BLaER1 treated with 17β-estradiol and CSF1 and Interleukin-3, amounts not matched to agents 10 nM and 100 nM (cell line): ENCODE data around the gene SULT1A3.
"Not testable (repeated sequence)": the region's sequence is repeated elsewhere in the genome, so short reads cannot be mapped to it uniquely, and the experiment has no call there.

Experiments used
- H3K27ac ChIP-seq, 11 experiments: shearing (Covaris generic); formaldehyde crosslinking; 2 replicates each; pipeline ENCODE4 v1.8.1; 2022
- H3K27me3 ChIP-seq, 11 experiments: shearing (Covaris generic); formaldehyde crosslinking; 2 replicates each; pipeline ENCODE4 v1.8.1; 2022
- H3K36me3 ChIP-seq, 11 experiments: shearing (Covaris generic); formaldehyde crosslinking; 2 replicates each; pipeline ENCODE4 v1.8.1; 2022
- H3K4me1 ChIP-seq, 10 experiments: shearing (Covaris generic); formaldehyde crosslinking; 2 replicates each; pipeline ENCODE4 v1.8.1; 2022
- H3K4me2 ChIP-seq, 11 experiments: shearing (Covaris generic); formaldehyde crosslinking; 2 replicates each; pipeline ENCODE4 v1.8.1; 2022
- H3K4me3 ChIP-seq, 10 experiments: shearing (Covaris generic); formaldehyde crosslinking; 2 replicates each; pipeline ENCODE4 v1.8.1; 2022
- H3K9ac ChIP-seq, 11 experiments: shearing (Covaris generic); formaldehyde crosslinking; 2 replicates each; pipeline ENCODE4 v1.8.1; 2022
- H3K9me3 ChIP-seq, 11 experiments: shearing (Covaris generic); formaldehyde crosslinking; replicated peaks in 1 of 11; 2 replicates each; pipeline ENCODE4 v1.8.1; 2022
- H4K20me1 ChIP-seq, 11 experiments: shearing (Covaris generic); formaldehyde crosslinking; 2 replicates each; pipeline ENCODE4 v1.8.1; 2022
- Cebpa-rat ChIP-seq, 11 experiments: shearing (Covaris generic); IDR thresholded peaks; 2 replicates each; pipeline ENCODE4 v1.8.1; 2022

The SULT1A3 gene

DNA sequence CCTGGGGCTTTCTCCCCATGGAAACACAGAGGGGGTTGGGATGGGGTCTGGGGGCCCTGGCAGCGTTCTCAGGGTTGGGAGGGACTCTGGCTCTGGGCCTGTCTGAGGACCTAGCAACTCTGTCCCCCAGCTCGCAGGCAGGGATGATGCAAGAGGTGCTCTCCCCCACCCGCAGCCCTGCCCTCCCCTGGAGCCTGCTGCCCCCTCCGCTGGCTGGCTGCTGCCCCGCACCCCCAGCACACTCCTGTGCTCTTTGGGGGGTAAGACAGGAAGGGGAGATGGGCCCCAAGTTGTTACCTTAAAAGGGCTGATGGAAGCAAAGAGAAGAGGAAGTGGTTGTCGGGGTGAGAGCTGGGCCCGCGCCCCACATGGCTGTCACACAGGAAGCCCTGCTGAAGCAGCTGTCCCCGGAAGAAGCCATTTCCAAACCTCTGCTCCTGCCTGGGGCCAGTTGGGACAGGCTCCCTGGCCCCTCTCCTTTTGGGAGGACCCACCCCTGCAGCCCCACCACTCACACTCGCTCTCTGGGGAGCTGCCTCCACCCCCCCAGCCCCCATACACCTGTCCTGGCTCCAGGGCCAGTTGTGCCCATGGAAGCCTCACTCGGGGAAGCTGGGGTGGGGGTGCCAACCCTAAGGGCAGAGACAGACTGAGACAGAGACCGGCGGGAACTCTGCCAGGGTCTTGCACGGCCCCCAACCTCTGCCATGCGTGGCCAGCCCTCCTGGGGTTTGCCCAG is 13.2 kb upstream of the SULT1A3 start:
- Histone ChIP-seq H3K9ac (peak overlapping the region; percentile 86 to 97 (median 92)), H3K4me1 (peaks cover 33 to 44% (median 39%) of the 10 kb centered on the region in 10 experiments), H3K27ac (peak overlapping the region; percentile 77 to 98 (median 93)), H3K4me2 (peak overlapping the region; percentile 91 to 100 (median 99)), H3K36me3 (peaks cover 10 to 44% (median 24%) of the 10 kb centered on the region in 11 experiments), H3K27me3 (no peaks in the 10 kb centered on the region), H3K9me3 (no peaks in the 10 kb centered on the region), H4K20me1 (peaks cover 5 to 43% (median 30%) of the 10 kb centered on the region in 11 experiments; a peak in 18 of 22 replicates), H3K4me3 (peak overlapping the region; percentile 88 to 100 (median 97))
- peak in 6 of 11 experiments; percentile 8 to 54 (median 18); a peak in 4 of 22 replicates for TF ChIP-seq Cebpa-rat (IDR thresholded peaks at IDR 0.05)

DNA sequence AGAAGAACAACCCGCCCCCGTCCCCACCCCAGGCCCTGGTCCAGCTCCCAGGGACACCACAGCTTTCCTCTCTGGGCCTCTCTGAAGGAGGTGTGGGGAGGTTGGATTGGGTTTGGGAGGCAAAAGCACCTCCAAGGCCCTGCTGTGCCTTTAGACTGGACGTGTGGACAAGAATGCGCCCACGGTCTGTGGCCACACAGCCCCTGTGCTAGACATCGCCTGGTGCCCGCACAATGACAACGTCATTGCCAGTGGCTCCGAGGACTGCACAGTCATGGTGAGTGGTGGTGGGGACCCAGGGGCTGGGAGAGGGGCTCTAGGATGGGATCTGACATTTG is 12.6 kb upstream of the SULT1A3 start:
- Histone ChIP-seq H3K27me3 (no peaks in the 10 kb centered on the region), H3K9me3 (no peaks in the 10 kb centered on the region), H3K4me1 (peaks cover 33 to 44% (median 39%) of the 10 kb centered on the region in 10 experiments), H3K27ac (peak overlapping the region; percentile 77 to 98 (median 93)), H3K4me3 (peak overlapping the region; percentile 88 to 100 (median 97); a peak in 19 of 20 replicates), H4K20me1 (peaks cover 5 to 43% (median 30%) of the 10 kb centered on the region in 11 experiments; a peak in 18 of 22 replicates), H3K9ac (peak overlapping the region; percentile 75 to 97 (median 92)), H3K36me3 (peaks cover 10 to 44% (median 24%) of the 10 kb centered on the region in 11 experiments), H3K4me2 (peak overlapping the region; percentile 91 to 100 (median 99))
- no peak for TF ChIP-seq Cebpa-rat (IDR thresholded peaks at IDR 0.05)

- Histone ChIP-seq H3K27me3 (no peaks in the 10 kb centered on the region), H3K9ac (peak overlapping the region; percentile 75 to 97 (median 92); a peak in 21 of 22 replicates), H3K4me3 (peak overlapping the region; percentile 88 to 100 (median 97); a peak in 19 of 20 replicates), H3K27ac (peak overlapping the region; percentile 77 to 98 (median 93)), H3K4me1 (peaks cover 33 to 44% (median 39%) of the 10 kb centered on the region in 10 experiments), H3K4me2 (peak overlapping the region; percentile 91 to 100 (median 99)), H3K36me3 (peaks cover 10 to 44% (median 24%) of the 10 kb centered on the region in 11 experiments), H4K20me1 (peaks cover 5 to 43% (median 30%) of the 10 kb centered on the region in 11 experiments; a peak in 18 of 22 replicates), H3K9me3 (no peaks in the 10 kb centered on the region)
- no peak for TF ChIP-seq Cebpa-rat (IDR thresholded peaks at IDR 0.05)
These were observed 12.1 kb upstream of the SULT1A3 start for GRCh38 chr16:30186782-30187555.

GRCh38 chr16:30187556-30187865 is 11.5 kb upstream of the SULT1A3 start:
- Histone ChIP-seq H3K4me3 (peak overlapping the region in 3 of 10 experiments; percentile 95 to 100 (median 98); a peak in 4 of 20 replicates), H3K9me3 (no peaks in the 10 kb centered on the region), H3K4me1 (peaks cover 27 to 41% (median 36%) of the 10 kb centered on the region in 10 experiments), H3K9ac (peak overlapping the region in 5 of 11 experiments; percentile 89 to 97 (median 92); a peak in 6 of 22 replicates), H4K20me1 (peaks cover 5 to 43% (median 30%) of the 10 kb centered on the region in 11 experiments; a peak in 18 of 22 replicates), H3K36me3 (peaks cover 10 to 44% (median 24%) of the 10 kb centered on the region in 11 experiments), H3K4me2 (peak overlapping the region; percentile 91 to 100 (median 99)), H3K27ac (peak overlapping the region in 7 of 11 experiments; percentile 83 to 96 (median 94); a peak in 8 of 22 replicates), H3K27me3 (no peaks in the 10 kb centered on the region)
- no peak for TF ChIP-seq Cebpa-rat (IDR thresholded peaks at IDR 0.05)

- Histone ChIP-seq H3K27me3 (no peaks in the 10 kb centered on the region), H3K4me1 (peaks cover 24 to 37% (median 32%) of the 10 kb centered on the region in 10 experiments)
These were observed 11.0 kb upstream of the SULT1A3 start for GRCh38 chr16:30187971-30188561.

GRCh38 chr16:30191158-30191557 is 7.9 kb upstream of the SULT1A3 start:
- H3K27ac ChIP-seq, H3K9ac ChIP-seq, H3K9me3 ChIP-seq, H3K27me3 ChIP-seq, H3K4me3 ChIP-seq, H3K4me2 ChIP-seq: not testable (repeated sequence)
- peaks cover 14 to 22% (median 15%) of the 10 kb centered on the region in 10 experiments for H3K4me1 ChIP-seq
- peaks cover 10 to 23% (median 21%) of the 10 kb centered on the region in 11 experiments for H3K36me3 ChIP-seq
- H4K20me1 ChIP-seq = peaks cover 0 to 23% (median 20%) of the 10 kb centered on the region in 11 experiments; a peak in 17 of 22 replicates

More at GRCh38 chr16:30187971-30188561, 11.0 kb upstream of the SULT1A3 start:
- Histone ChIP-seq H4K20me1 (peaks cover 5 to 43% (median 30%) of the 10 kb centered on the region in 11 experiments; a peak in 18 of 22 replicates), H3K36me3 (peaks cover 10 to 44% (median 24%) of the 10 kb centered on the region in 11 experiments), H3K9ac (peak overlapping the region in 1 of 11 experiments; percentile 31; a peak in 1 of 22 replicates), H3K27ac (0 out of 22 replicates have a peak overlapping the region, but pooled peaks of 2 of the 11 experiments have one; percentile 20 to 23), H3K4me2 (peak overlapping the region in 5 of 11 experiments; percentile 4 to 93 (median 42); a peak in 5 of 22 replicates), H3K4me3 (peak overlapping the region in 1 of 10 experiments; percentile 14; a peak in 1 of 20 replicates), H3K9me3 (no peaks in the 10 kb centered on the region)
- TF ChIP-seq Cebpa-rat (IDR thresholded peaks at IDR 0.05) = no peak

DNA sequence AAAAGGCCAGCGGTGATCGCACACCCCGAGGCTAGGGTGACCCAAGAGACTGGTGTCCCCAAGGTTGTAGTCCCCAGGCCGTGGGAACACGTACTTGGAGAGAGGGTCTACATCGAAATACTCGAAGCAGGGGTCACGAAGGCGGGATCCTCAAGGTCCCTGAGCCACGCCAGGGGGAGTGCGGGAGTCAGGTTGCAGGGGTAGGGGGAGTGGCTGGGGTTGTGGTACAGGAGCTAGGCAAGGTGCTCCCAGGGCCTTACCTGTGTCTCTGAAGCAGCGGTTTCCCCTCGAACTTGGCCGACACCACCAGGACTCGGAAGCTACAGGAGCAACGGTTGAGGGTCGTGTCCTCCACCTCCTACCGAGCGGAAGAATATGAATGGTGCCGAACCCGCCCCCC is 6.0 kb upstream of the SULT1A3 start:
- not testable (repeated sequence) for H3K27me3 ChIP-seq, H3K36me3 ChIP-seq, H3K9ac ChIP-seq, H3K27ac ChIP-seq, H3K9me3 ChIP-seq, H4K20me1 ChIP-seq, H3K4me3 ChIP-seq, H3K4me1 ChIP-seq, H3K4me2 ChIP-seq

- not testable (repeated sequence) for H3K9me3 ChIP-seq, H3K27me3 ChIP-seq, H3K27ac ChIP-seq, H3K36me3 ChIP-seq, H4K20me1 ChIP-seq, H3K4me1 ChIP-seq
- Histone ChIP-seq H3K4me3 (peak within 1 kb of the TSS; percentile 44 to 70 (median 58)), H3K9ac (peak within 1 kb of the TSS in 9 of 11 experiments; percentile 54 to 71 (median 60); a peak in 11 of 22 replicates), H3K4me2 (peak within 1 kb of the TSS; percentile 65 to 87 (median 75); a peak in 20 of 22 replicates)
These were observed 5.4 kb upstream of the SULT1A3 start, which contains the start of the genes BOLA2B and SLX1A for GRCh38 chr16:30193615-30194014. BOLA2B (minus strand) TSS chr16:30193666; CDS start chr16:30193595, 71 bp downstream. SLX1A (plus strand) TSS chr16:30193875; CDS start chr16:30194085, 210 bp downstream.

DNA sequence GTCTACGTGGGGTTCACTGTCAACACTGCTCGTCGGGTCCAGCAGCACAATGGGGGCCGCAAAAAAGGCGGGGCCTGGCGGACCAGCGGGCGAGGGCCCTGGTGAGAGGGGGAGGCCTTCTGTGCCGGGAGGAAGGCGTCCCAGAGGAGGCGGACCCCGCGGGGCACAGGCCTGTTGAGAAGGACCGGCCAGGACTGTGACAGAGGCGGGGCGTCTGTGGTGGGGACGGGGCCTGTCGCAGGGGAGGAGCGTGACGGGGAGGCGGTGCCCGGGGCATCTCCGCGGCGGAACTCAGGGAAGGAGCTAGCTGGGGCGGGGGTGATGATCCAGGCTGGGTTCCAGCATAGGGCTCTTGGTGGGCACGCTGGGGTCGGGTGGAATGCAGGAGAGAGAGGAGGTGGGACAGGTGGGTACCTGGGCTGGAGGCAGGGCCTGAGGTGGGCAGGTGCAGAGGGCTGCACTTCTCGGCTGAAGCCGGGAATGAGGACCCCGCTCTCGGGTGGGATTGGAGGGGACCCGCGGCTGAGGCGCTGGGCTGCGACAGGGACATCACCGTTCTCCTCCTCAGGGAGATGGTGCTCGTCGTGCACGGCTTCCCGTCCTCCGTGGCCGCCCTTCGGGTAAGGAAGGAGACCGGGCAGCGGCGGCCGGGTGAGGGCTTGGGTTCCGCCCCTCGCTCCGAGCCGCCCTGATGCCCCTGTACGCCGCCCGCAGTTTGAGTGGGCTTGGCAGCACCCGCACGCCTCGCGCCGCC is 4.7 kb upstream of the SULT1A3 start:
- H3K27me3 ChIP-seq, H4K20me1 ChIP-seq, H3K4me1 ChIP-seq, H3K27ac ChIP-seq, H3K36me3 ChIP-seq, H3K9me3 ChIP-seq: not testable (repeated sequence)
- Histone ChIP-seq H3K9ac (peak overlapping the region in 9 of 11 experiments; percentile 54 to 71 (median 60); a peak in 11 of 22 replicates), H3K4me2 (peak overlapping the region; percentile 65 to 87 (median 75); a peak in 20 of 22 replicates), H3K4me3 (peak overlapping the region; percentile 44 to 70 (median 58))

DNA sequence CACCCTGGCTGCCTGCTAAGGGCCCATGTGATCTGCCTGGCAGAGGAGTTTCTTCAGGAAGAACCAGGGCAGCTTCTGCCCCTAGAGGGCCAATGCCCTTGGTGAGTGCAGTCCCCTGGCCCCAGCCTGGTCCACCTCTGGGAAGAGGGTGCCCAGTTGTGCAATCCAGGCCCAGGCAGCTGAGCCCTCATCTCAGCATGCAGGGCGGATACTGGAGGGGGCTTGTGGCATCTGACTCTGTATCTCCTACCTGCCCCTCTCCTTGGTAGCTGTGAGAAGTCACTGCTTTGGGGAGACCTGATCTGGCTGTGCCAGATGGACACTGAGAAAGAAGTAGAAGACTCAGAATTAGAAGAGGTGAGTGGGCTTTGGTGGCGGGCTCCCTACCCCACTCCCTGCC is 2.1 kb upstream of the SULT1A3 start:
- H3K36me3 ChIP-seq, H3K27ac ChIP-seq, H3K9me3 ChIP-seq, H3K4me1 ChIP-seq, H3K4me3 ChIP-seq, H3K27me3 ChIP-seq, H3K4me2 ChIP-seq, H3K9ac ChIP-seq, H4K20me1 ChIP-seq: not testable (repeated sequence)

DNA sequence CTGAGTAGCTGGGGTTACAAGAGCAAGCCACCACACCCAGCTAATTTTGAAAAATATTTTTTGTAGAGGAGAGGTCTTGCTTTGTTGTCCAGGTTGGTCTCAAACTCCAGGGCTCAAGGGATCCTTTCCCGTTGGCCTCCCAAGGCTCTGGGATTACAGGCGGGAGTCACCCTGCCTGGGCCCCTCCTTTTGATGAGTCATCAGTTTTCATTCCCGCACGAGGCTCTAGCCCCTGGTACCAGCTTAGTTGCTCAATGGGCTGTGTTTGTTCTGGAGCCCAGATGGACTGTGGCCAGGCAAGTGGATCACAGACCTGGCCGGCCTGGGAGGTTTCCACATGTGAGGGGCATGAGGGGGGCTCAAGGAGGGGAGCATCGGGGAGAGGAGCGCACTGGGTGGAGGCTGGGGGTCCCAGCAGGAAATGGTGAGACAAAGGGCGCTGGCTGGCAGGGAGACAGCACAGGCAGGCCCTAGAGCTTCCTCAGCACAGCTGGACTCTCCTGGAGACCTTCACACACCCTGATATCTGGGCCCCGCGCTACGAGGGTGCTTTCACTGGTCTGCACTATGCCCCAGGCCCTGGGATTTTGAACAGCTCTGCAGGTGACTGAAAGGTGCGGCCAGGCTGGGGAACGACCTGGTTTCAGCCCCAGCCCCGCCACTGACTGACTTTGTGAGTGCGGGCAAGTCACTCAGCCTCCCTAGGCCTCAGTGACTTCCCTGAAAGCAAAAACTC is 721 bp downstream of the SULT1A3 start:
- H3K9me3 ChIP-seq, H4K20me1 ChIP-seq, H3K9ac ChIP-seq, H3K4me3 ChIP-seq, H3K27me3 ChIP-seq, H3K4me1 ChIP-seq, H3K36me3 ChIP-seq, H3K4me2 ChIP-seq, H3K27ac ChIP-seq: not testable (repeated sequence)
